CD4-positive, alpha-beta T cell treated with Interleukin-6 at 100 ng/mL for 8 hours (primary cell): ENCODE measurements around the gene CCNJL.
"Not testable (repeated sequence)": the region's sequence is repeated elsewhere in the genome, so short reads cannot be mapped to it uniquely, and the experiment has no call there.

Experiments
- DNase-seq: peaks from one replicate; pipeline ENCODE4 v3.0.0-alpha.2; 2020; ENCODE audit warnings: mixed read lengths, low spot score

The CCNJL gene

GRCh38 chr5:160260881-160261815, 51.2 kb downstream of the CCNJL start:
- no peak for DNase-seq

- DNase-seq, result no peak
Observed at GRCh38 chr5:160260006-160260775, 52.2 kb downstream of the CCNJL start.

- DNase-seq, result no peak
Observed at GRCh38 chr5:160259341-160259740, 53.0 kb downstream of the CCNJL start.

- no peak for DNase-seq
Observed at GRCh38 chr5:160254706-160255105, 57.7 kb downstream of the CCNJL start.

- no peak for DNase-seq
Observed at GRCh38 chr5:160253441-160253840, 58.9 kb downstream of the CCNJL start.

GRCh38 chr5:160252916-160253315, 59.4 kb downstream of the CCNJL start:
- no peak for DNase-seq

- no peak for DNase-seq
Observed at GRCh38 chr5:160251406-160252155, 60.8 kb downstream of the CCNJL start.

- no peak for DNase-seq
Observed at GRCh38 chr5:160250826-160251225, 61.5 kb downstream of the CCNJL start.

- DNase-seq, result no peak
Observed at GRCh38 chr5:160250226-160250625, 62.1 kb downstream of the CCNJL start.

- not testable (repeated sequence) for DNase-seq
Observed at GRCh38 chr5:160249570-160249969, 62.8 kb downstream of the CCNJL start.

- DNase-seq, result no peak
Observed at GRCh38 chr5:160245506-160246086, 66.8 kb downstream of the CCNJL start.

GRCh38 chr5:160242145-160242544, 70.2 kb downstream of the CCNJL start:
- no peak for DNase-seq

GRCh38 chr5:160240350-160240749, 72.0 kb downstream of the CCNJL start:
- DNase-seq, result no peak

- no peak for DNase-seq
Observed at GRCh38 chr5:160237571-160238093, 74.7 kb downstream of the CCNJL start.

- no peak for DNase-seq
Observed at GRCh38 chr5:160235731-160236130, 76.6 kb downstream of the CCNJL start.

- DNase-seq, result no peak
Observed at GRCh38 chr5:160233215-160233614, 79.1 kb downstream of the CCNJL start.

GRCh38 chr5:160231783-160232342, 80.5 kb downstream of the CCNJL start:
- DNase-seq, result no peak

GRCh38 chr5:160230686-160231527, 81.5 kb downstream of the CCNJL start:
- no peak for DNase-seq

- DNase-seq, result no peak
Observed at GRCh38 chr5:160229190-160229742, 83.1 kb downstream of the CCNJL start, which contains the start of gene FABP6. Gene FABP6, plus strand, starts transcription at chr5:160229506. Its CDS starts 52 bp downstream, at chr5:160229558.

GRCh38 chr5:160227012-160227411, 85.4 kb downstream of the CCNJL start:
- no peak for DNase-seq
